Stomach (tissue), 9 donors: ENCODE data around the gene CALM3. TPM values are rescaled to one million over a fixed set of nuclear protein-coding genes. Genes with fewer than 3 reads are reported as not detected.
"Not testable (repeated sequence)": the region's sequence is repeated elsewhere in the genome, so short reads cannot be mapped to it uniquely, and the experiment has no call there.

ENCODE experiments used
- DNase-seq, 2 donors: peaks; one replicate each; pipeline versions ENCODE4 v3.0.0 to v3.0.0-alpha.2; 2013 to 2019
- H3K27ac ChIP-seq, 5 donors: fragments of 200-600 bp in 4 of 5; sonication (generic) in 4 of 5; one replicate each; pipeline ENCODE4 v1.5.1; 2013 to 2019; ENCODE audit warnings: mild to moderate bottlenecking in 1 of 5, moderate library complexity in 1 of 5
- H3K27me3 ChIP-seq, 3 donors: fragments of 200-600 bp; sonication (generic); one replicate each; pipeline ENCODE4 v1.5.1; 2017 to 2019; ENCODE audit warnings: mixed run types in 1 of 3
- H3K36me3 ChIP-seq, 4 donors: fragments of 200-600 bp; sonication (generic); 1 replicate in 3 of 4; 2 replicates in 1 of 4; pipeline ENCODE4 v1.5.1; 2016 to 2019
- H3K4me1 ChIP-seq, 4 donors: fragments of 200-600 bp; sonication (generic); one replicate each; pipeline ENCODE4 v1.5.1; 2016 to 2019
- H3K4me3 ChIP-seq, 4 donors: fragments of 200-600 bp; sonication (generic) in 3 of 4; one replicate each; pipeline ENCODE4 v1.5.1; 2016 to 2019; ENCODE audit warnings: mild to moderate bottlenecking in 1 of 4
- H3K9me3 ChIP-seq, 4 donors: fragments of 200-600 bp; sonication (generic); one replicate each; pipeline ENCODE4 v1.5.1; 2016 to 2019
- CTCF ChIP-seq, 7 experiments: fragments of 450-650 bp in 4 of 7; fragments of 200-600 bp in 3 of 7; sonication (generic) in 3 of 7; IDR thresholded peaks; one replicate each; pipeline ENCODE4 v1.5.1; 2016 to 2019; ENCODE audit warnings: antibody characterized with exemption in 7 of 7, control low read depth in 2 of 7, mild to moderate bottlenecking in 1 of 7
- EP300 ChIP-seq: sonication (generic); formaldehyde crosslinking; IDR thresholded peaks from one replicate; pipeline ENCODE4 v1.6.1; 2017; ENCODE audit warnings: antibody characterized with exemption
- POLR2A ChIP-seq, 4 donors: fragments of 450-650 bp; IDR thresholded peaks; one replicate each; pipeline ENCODE4 v1.6.1; 2016; ENCODE audit warnings: antibody characterized with exemption in 4 of 4, control low read depth in 2 of 4, mild to moderate bottlenecking in 1 of 4, moderate library complexity in 1 of 4
- POLR2AphosphoS5 ChIP-seq, 3 donors: sonication (generic); formaldehyde crosslinking; IDR thresholded peaks; one replicate each; pipeline ENCODE4 v1.6.1; 2016; ENCODE audit warnings: antibody characterized with exemption in 3 of 3
- WGBS, 5 donors: extraction: QIAGEN DNeasy Blood & Tissue Kit in 3 of 5; methylation state at CpG; one replicate each; pipeline versions ENCODE4 v1.1.5 to v1.1.7; 2013 to 2018; 5-methylcytosine and 5-hydroxymethylcytosine counted together
- intact Hi-C: fragments of 100-400 bp; cut with DNase I; formaldehyde crosslinking; loops from one replicate; pipeline ENCODE4 v1.15.1; 2023; ENCODE audit warnings: low total_unique reads
- polyA plus RNA-seq, 3 donors: library from polyadenylated mRNA; stranded (reverse); fragments of 200-250 nt; gene quantifications; one replicate each; pipeline ENCODE4 v1.2.3, GENCODE V29; 2013
- total RNA-seq, 5 donors: library from RNA; depleted of rRNA; stranded (reverse); fragments of >200 nt; gene quantifications; one replicate each; pipeline versions ENCODE4 v1.1.0 to v1.2.3, GENCODE V29; 2014 to 2016
- donor health status: healthy with polysubstance abuse.
- donor health status: Bipolar disorder and iron deficiency.
- donor health status: healthy.

CALM3 gene
- total and polyA plus RNA-seq, 8 donors = 84.2 to 203 (median 112) TPM

GRCh38 chr19:46555628-46556280 lies 45.4 kb upstream of the CALM3 start:
- Histone ChIP-seq H3K27ac (no peak overlapping the region), H3K36me3 (no peaks in the 10 kb centered on the region), H3K4me3 (no peak overlapping the region), H3K27me3 (no peaks in the 10 kb centered on the region), H3K4me1 (no peaks in the 10 kb centered on the region), H3K9me3 (peaks cover 0 to 12% (median 5%) of the 10 kb centered on the region in 4 donors)
- TF ChIP-seq EP300 (no peak), POLR2AphosphoS5 (IDR thresholded peaks at IDR 0.05) (no peak), CTCF (IDR thresholded peaks at IDR 0.05) (no peak), POLR2A (IDR thresholded peaks at IDR 0.05) (no peak)
- no peak for DNase-seq
- WGBS, 5 donors = 42 to 64% (median 47%) methylated on average over 2 of the region's 2 CpGs
- intact Hi-C loops = no loop called here

DNA sequence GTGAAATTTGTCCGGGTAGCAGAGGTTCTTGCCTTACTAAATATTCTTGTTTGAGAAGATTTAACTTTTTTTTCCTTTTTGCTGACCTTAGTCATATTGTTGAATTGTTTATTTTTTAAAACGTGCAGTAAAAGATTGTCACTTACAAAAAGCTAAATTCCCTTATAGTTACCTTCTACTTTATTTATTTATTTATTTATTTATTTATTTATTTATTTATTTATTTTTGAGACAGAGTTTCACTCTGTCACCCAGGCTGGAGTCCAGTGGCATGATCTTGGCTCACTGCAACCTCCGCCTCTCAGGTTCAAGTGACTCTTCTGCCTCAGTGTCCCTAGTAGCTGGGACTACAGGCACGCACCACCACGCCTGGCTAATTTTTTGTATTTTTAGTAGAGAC lies 44.7 kb upstream of the CALM3 start:
- 77 to 87% (median 86%) methylated on average over 5 of the region's 5 CpGs for WGBS, 5 donors
- H3K27me3 ChIP-seq, H3K27ac ChIP-seq, H3K9me3 ChIP-seq, DNase-seq, intact Hi-C loops, H3K36me3 ChIP-seq, H3K4me3 ChIP-seq, H3K4me1 ChIP-seq: not testable (repeated sequence)

- Histone ChIP-seq H3K4me3 (no peak overlapping the region), H3K9me3 (peaks cover 0 to 3% (median 0%) of the 10 kb centered on the region in 4 donors), H3K4me1 (no peaks in the 10 kb centered on the region), H3K36me3 (no peaks in the 10 kb centered on the region), H3K27ac (no peak overlapping the region), H3K27me3 (no peaks in the 10 kb centered on the region)
- WGBS, 5 donors = 92 to 99% (median 94%) methylated on average over 9 of the region's 9 CpGs
- TF ChIP-seq POLR2A (IDR thresholded peaks at IDR 0.05) = no peak
- no peak for TF ChIP-seq CTCF (IDR thresholded peaks at IDR 0.05)
- TF ChIP-seq POLR2AphosphoS5 (IDR thresholded peaks at IDR 0.05) = no peak
- TF ChIP-seq EP300 = no peak
- intact Hi-C loops = no loop called here
- no peak for DNase-seq
Observed at GRCh38 chr19:46559203-46559602, 41.9 kb upstream of the CALM3 start.

GRCh38 chr19:46559675-46560074 lies 41.5 kb upstream of the CALM3 start:
- intact Hi-C loops, H3K9me3 ChIP-seq, H3K4me1 ChIP-seq, DNase-seq, H3K27ac ChIP-seq, H3K4me3 ChIP-seq, H3K27me3 ChIP-seq, H3K36me3 ChIP-seq: not testable (repeated sequence)
- WGBS, 5 donors = 84 to 91% (median 89%) methylated on average over 8 of the region's 8 CpGs

DNA sequence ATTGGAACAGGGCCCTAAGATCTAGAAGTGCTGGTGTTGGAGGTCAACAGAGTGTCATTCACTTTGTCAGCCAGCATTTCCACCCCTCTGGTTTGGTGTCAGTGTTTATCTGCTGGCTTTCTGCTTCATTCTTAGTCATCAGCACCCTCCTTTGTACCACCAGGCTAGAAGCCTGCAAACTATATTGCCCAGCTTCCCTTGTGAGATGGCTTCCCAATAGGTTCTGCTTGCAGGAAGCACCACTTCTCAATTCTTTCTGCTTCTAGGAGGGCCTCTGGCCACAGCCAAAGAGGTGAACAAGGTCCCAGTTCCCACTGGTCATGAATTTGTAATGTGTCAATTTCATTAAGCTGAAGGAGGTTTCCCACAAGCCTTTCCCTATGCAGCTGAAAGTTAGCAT lies 36.4 kb upstream of the CALM3 start:
- Histone ChIP-seq H3K36me3 (no peaks in the 10 kb centered on the region), H3K9me3 (no peaks in the 10 kb centered on the region), H3K27me3 (no peaks in the 10 kb centered on the region), H3K27ac (no peak overlapping the region), H3K4me3 (no peak overlapping the region), H3K4me1 (no peaks in the 10 kb centered on the region)
- DNase-seq = no peak
- TF ChIP-seq EP300 (no peak), POLR2AphosphoS5 (IDR thresholded peaks at IDR 0.05) (no peak), CTCF (IDR thresholded peaks at IDR 0.05) (no peak), POLR2A (IDR thresholded peaks at IDR 0.05) (no peak)
- intact Hi-C loops = no loop called here
